C1 segment of cervical spinal cord (tissue), 14 donors: ENCODE results near the gene ATF4.
"Not testable (repeated sequence)": the region's sequence is repeated elsewhere in the genome, so short reads cannot be mapped to it uniquely, and the experiment has no call there.

ENCODE experiments used
- DNase-seq, 14 donors: peaks; one replicate each; lab custom pipeline; 2025; lab: John Stamatoyannopoulos, UW

The ATF4 gene

DNA sequence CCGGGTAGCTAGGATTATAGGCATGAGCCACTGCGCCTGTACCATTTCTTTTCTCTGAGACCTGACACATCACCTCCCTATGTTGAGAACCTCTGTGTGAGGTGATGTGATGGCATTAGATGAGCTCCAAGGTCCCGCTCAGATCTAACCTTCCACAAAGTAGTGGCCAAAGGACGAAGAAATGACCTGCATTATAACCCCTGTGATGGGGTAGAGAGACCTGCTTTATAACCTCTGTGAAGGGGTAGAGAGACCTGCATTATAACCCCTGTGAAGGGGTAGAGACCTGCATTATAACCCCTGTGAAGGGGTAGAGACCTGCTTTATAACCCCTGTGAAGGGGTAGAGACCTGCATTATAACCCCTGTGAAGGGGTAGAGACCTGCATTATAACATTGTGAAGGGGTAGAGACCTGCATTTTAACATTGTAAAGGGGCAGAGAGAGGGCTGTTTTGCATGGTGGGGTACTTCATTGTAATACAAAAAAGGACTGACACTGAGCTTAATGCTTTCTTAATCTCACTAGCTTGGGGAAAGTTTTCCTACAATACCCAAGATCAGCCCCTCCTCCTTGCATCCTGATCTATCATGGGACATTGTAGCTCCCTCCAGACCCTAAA is 9.7 kb upstream of the ATF4 start:
- no peak for DNase-seq

DNA sequence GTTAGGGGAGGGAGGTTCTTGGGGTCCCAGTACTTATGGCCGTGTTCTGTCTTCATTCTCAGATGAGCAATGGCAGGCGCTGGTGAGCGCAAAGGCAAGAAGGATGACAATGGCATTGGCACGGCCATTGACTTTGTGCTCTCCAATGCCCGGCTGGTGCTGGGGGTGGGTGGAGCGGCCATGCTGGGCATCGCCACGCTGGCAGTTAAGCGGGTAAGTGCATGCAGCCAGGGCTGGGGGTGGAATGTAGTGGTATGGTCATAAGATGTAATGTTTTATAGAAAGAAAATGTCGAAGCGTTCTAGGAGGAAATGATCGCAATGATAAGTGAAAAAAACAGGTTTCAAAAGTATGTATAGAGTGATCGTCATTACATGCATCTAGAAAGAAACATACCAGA is 9.1 kb upstream of the ATF4 start:
- no peak for DNase-seq

DNA sequence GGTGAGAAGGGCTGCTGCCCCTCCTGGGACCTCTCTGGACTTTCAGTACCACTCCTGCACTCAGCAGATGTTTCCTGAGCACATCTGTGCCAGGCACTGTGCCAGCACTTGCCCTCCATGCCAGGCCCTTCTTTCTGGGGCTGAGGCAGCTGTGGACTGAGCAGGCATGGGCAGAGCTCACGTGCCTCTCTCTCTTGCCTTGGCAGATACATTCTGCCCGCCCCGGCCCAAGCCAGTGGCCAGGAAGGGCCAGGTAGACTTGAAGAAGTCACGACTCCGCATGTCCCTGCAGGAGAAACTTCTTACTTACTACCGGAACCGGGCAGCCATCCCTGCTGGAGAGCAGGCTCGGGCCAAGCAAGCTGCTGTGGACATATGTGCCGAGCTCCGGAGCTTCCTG is 8.3 kb upstream of the ATF4 start:
- no peak for DNase-seq

DNA sequence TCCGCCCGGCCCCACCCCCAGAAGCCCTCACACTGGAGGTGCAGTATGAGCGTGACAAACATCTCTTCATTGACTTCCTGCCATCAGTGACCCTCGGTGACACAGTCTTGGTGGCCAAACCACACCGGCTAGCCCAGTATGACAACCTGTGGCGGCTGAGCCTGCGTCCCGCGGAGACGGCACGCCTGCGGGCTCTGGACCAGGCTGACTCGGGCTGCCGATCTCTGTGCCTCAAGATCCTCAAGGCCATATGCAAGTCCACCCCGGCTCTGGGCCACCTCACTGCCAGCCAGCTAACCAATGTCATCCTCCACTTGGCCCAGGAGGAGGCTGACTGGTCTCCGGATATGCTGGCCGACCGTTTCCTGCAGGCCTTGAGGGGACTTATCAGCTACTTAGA is 6.6 kb upstream of the ATF4 start:
- no peak for DNase-seq

DNA sequence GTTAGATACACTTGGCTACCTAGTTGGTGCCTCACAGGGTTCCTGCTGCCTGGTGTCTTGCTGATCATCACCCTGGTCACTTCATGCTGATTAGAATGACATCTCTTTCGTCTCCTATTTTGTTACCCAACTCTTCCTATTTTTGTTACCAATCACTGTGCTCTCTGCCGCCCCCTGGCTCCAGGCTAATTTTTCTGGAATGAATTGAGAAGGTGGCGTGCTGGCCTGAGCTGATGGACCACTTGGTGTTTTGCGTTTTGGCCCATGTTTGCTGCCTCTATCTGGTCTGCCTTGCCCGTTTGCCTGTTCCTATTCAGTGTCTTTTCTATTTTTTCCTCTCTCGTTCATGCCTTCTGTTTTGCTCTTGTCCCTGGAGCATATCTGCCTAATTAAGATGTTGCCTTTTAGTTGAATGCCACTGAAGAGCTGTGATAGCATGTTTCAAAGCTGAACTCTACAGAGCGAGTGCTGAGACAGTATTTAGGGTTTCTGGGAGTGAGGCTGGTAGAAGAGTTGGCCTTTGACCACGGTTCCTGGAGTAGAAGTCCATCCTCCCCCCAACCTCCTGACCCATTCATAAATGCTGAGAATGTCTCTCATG is 5.9 kb upstream of the ATF4 start:
- DNase-seq = peak in 8 of 14 donors; percentile 31 to 52 (median 38)

DNA sequence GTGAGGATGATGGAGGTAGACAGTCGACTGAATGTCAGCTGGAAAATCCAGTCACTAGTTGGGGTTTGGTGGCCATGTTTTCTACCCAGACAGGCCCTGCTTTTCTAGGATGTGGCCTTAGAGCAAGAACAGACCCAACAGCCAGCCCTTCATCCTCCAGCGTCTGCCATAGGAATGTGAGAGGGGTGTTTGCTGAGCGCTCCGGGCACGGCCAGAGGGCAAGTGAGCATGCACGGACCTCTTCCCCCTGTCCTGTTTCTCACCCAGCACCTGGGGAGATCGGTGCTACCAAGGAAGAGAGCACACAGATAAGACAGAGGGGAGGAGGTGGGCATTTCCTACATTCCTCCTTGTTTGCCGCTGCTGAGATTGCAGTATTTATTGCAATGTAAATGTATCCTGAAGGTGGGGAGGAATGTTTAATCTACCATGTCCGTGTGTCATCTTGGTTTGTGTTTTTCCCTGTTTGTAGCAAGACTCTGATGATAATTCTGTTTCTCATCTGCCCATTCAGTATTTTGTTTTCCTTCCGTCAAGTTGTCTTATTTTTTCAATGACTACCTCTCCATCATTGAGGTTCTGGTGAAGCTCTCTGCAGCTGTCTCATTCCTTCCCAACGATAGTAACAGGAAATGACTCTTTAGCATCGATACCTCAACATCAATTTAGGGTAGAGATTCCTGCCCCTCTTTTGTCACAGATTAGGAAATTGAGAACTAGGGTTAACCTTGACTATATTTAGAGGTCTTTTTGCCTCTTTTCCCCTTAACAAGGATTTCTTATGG is 4.9 kb upstream of the ATF4 start:
- DNase-seq = no peak

DNA sequence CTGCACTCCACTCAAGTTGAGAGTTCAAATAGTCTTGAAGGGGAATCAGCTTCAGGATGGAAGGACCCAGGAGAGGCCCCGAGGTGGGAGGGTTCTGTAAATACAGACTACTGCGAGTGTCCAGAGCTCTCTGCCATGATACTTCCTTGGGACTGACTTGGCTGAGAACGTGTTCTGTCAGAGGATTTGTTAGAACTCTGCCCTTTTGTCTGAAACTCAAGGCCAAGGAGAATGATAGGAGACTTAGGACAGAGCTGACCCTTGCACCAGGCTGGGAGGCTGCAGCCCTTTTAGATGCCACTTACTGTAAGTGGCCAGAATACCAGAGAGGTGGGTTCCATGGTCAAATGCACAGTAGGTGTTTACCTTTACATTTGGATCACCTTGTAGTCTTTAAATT is 2.9 kb upstream of the ATF4 start:
- no peak for DNase-seq

DNA sequence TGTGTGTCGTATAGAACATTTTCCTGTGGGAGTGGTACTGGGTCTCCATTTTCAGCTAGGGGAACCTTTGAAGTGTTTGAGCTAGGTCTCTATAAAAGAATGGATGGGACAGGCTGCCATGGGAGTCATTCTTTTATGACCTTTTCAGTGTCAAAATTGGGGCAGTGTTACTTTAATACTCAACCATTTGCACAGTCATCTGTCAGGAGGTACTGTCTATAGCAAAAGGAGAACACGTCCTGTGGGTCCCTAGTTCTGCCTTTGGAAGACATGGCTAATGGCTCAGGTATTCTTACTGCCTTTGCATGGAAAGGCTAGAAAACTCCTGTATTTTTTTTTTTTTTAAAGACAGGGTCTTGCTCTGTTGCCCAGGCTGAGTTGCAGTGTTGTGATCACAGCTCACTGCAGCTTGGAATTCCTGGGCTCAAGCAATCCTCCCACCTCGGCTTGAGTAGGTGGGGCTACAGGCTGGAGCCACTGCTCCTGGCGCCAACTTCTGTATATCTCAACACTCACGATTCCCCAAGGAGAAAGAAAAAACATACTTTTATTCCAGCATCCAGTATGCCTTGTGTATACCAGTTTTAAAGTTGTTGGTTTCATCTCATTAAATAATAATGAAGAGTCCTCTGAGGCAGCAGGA is 2.1 kb upstream of the ATF4 start:
- DNase-seq = no peak

DNA sequence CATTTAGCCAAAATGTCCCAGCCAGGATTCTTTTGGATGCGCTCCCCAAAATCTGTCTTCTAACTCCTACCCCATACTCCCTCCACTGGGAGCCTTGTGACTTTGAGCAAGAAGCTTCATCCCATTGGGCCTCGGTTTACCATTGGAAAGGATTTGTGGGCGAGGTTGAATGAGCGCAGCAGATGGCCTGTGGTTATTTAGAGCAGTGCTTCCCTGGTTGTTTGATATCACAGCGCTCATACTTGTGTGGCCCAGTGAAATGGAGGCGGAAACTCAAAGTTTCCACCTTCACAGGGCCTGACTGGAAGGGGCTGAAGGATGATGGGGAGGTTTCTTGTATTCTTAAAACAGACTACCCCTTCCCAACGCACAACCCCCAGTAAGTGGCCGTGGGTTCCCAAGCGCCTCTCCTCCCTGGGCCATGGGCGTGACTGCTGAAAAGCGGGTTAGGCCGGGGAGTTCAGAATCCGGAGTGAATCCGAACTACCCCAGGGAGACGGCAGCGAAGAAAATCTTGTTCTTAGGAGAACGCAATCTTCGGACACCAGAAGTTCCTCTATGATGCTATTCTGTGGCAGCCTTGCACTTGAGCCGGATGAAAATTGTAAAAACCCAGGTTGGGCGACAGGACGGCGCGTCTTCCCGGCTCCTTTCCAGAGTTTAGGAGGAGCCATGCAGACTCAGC is 1.2 kb upstream of the ATF4 start:
- DNase-seq = no peak

DNA sequence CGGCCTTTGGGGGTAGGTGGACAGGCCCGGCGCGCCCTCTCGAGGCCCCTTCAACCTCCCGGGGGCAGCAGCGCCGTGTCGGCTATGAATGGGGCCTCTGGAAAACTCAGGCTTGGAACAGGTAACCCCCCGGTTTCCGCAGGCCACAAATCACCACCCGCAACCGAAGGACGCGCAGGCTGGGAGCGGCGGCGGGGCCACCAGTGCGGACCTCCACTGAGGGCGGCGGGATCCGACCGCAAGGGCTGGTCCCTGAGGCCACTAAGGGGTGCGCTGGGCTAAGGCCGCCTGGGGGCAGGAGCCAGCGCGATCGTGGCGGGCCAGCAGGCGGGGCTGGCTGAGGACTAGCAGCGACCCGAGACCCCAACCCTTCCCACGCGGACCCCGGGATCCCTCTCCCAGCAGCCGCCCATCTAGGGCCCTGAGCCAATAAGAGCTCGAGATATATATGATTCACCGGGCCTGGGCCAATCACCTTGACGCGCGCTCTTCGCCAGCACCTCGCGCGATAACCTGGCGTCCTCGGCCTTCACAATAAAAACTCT is 609 bp upstream of the ATF4 start:
- peak in 9 of 14 donors; percentile 68 to 97 (median 81) for DNase-seq

DNA sequence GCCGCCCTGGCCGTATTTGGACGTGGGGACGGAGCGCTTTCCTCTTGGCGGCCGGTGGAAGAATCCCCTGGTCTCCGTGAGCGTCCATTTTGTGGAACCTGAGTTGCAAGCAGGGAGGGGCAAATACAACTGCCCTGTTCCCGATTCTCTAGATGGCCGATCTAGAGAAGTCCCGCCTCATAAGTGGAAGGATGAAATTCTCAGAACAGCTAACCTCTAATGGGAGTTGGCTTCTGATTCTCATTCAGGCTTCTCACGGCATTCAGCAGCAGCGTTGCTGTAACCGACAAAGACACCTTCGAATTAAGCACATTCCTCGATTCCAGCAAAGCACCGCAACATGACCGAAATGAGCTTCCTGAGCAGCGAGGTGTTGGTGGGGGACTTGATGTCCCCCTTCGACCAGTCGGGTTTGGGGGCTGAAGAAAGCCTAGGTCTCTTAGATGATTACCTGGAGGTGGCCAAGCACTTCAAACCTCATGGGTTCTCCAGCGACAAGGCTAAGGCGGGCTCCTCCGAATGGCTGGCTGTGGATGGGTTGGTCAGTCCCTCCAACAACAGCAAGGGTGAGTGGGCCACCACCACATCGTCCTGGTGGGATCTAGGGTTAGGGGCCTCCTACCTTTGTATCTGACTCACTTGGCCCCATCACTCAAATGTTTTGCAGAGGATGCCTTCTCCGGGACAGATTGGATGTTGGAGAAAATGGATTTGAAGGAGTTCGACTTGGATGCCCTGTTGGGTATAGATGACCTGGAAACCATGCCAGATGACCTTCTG is 934 bp downstream of the ATF4 start:
- DNase-seq = not testable (repeated sequence)

DNA sequence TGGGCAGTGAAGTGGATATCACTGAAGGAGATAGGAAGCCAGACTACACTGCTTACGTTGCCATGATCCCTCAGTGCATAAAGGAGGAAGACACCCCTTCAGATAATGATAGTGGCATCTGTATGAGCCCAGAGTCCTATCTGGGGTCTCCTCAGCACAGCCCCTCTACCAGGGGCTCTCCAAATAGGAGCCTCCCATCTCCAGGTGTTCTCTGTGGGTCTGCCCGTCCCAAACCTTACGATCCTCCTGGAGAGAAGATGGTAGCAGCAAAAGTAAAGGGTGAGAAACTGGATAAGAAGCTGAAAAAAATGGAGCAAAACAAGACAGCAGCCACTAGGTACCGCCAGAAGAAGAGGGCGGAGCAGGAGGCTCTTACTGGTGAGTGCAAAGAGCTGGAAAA is 1.7 kb downstream of the ATF4 start:
- not testable (repeated sequence) for DNase-seq

DNA sequence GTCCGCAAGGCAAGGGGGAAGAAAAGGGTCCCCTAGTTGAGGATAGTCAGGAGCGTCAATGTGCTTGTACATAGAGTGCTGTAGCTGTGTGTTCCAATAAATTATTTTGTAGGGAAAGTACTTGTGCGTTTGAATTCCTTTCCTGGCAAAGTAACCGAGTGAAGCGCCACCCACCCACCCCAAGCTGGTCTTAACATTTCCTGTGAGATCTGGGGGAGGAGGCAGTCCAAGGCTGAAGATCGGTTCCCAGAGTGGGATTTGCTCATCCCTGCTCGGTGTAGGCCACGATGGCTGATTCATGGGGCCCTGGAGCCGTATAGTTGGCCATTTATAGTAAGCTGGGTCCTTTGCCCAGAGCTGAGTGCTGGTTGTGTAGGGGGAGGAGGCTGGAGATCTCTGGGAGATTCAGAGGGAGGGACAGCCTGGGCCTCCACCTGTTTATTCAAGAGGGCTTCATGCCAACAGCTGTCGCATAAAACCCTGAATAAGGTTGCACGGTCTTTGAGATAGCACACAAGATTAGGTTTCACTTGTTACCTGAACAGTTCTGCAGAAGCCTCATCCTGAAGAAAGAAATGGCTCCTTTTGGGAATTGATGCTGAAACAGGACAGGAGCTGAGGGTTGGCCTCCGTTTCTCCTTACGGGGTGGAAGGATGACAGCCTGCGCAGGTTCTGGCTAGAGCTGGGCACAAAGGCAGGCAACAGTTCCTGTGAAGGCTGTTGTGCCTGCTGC is 2.4 kb downstream of the ATF4 start:
- peak in 1 of 14 donors; percentile 56 for DNase-seq

DNA sequence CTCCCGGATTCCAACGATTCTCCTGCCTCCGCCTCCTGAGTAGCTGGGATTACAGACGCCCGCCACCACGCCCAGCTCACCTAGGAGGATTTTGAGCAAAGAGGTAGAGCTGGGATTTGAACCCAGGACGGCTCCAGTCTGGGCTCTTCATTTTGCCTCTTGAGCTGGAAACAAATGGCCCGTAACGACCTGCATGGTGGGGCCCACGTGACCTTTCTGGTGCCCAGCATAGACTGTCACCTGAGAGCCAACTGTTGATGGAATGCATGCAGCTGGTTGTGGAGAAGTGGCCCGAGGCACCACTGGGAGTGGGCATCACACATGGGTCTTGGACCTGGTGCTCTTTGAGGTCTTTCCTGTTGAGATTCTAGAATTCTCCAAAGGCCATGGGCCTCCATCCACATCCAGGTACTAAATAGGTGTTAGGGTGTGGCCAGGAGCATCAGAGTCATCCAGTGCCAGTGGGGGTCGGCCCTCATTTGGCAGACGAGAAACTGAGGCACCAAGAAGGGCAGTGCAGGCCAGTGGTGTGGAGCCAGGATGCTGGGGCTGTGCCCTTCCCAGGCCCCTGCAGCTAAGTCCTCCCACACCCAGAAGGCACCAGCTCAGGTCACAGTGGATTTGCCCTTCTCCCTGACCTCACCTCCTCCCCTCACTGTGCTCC is 3.9 kb downstream of the ATF4 start:
- no peak for DNase-seq

DNA sequence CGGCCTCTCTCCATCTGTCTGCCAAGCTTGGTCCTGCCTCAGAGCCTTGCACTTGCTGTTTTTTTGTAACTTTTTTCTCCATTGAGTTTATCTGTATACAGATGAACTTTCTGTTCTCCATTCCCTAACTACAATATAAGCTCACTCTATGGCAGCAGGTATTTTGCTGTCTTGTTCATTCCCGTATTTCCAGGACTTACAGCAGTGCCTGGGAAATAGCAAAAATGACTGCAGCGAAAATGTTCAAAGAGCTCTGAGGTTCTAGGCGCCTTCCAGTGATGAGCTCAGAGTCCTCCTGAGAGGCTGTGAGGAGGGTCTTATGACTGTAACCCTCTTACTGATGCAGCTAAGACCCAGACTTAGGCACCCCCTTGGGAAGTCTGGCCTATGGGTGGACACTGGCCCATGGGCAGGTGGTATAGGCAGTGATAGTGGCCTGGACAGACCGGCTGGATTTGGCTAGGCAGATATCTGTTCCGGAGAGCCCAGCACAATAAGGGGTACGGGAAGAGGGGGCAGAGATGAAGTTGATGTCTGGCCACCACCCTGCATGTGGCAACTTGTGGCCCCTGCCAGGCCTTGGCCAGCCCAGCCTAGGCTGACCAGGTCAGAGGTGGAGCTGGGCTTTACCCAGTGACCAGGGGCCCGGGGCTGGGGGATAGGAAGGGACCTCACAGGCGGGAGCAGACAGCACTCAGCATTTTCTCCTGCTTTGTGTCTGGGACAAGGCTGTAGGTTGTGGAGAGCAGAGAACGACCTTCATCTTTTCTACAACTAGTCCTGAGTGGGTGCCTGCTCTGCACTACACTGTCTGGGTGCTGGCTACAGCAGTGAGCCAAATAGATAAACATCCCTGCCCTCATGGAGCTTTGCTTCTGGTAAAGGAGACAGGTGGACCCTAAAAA is 4.6 kb downstream of the ATF4 start:
- DNase-seq = no peak

DNA sequence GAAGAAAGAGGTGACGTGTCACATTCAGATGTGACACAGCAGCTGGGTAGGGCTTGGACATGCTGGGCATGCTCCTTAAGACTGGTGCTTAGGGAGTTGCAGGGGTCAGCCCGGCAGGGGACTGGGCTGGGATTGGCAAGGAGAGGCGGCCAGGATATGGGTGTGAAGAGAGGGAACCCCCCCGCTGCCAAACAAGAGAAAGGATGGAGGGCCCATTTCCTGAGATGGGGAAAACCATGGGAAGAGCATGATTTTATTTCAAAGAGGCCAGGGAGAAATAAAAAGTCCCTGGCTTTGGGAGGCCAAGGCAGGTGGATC is 5.3 kb downstream of the ATF4 start:
- no peak for DNase-seq

DNA sequence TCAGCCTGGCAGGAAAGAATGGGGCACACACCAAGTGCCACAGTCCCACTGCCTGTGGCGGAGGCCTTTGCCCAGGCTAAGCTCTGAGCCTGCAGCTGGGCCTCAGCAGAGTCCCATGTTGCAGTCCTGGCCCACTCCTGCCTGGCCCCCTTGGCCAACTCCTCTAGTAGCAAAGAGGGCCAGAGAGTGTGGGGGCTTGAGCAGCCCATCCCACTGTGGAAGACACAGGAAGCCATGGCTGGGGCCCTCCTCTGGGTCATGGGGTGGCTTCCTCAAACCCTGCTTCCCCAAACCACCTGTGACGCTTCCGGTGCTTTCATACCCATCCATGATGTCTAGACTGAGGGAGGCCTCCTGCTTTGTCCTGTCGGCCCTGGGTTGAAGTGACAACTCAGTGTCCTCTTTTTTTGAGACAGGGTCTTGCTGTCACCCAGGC is 6.4 kb downstream of the ATF4 start:
- DNase-seq = no peak

DNA sequence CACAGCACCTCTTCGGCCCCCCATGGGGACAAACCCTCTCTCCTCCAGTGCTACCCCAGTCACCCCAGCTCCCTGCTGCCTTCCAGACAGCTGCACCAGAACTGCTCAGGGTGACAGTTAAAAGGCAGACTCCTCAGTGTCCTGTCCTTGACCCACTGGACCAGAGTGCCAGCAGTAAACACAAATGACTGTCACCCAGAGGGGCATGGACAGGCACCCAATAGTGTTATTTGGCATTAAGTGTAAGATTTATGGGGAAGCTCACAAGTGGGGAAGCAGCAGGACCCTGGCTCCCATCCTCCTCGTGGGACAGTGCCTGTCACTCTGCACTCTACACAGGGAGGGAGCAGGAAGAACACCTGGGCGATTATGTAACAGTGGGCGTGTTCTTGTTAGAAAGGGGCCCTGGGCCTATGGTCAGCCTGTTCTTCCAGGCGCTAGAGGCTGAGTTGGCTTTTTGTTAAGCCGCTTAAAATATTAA is 7.2 kb downstream of the ATF4 start:
- no peak for DNase-seq
